ENCODE results near the gene ST6GALNAC5. TPM values are rescaled to one million over a fixed set of nuclear protein-coding genes. Genes with fewer than 3 reads are reported as not detected.

ST6GALNAC5 gene
- total RNA-seq, 1 experiment from 2014 or later: 0.24 TPM

GRCh38 chr1:77068013-77068412, 200.7 kb downstream of the ST6GALNAC5 start:
- ChIA-PET POLR2A (ENCODE audit: unreplicated experiment) (no interaction called here), CTCF (no interaction called here)
- no peaks in the 10 kb centered on the region for H3K79me2 ChIP-seq (ENCODE audit: low read depth)
- H2AFZ ChIP-seq: no peak overlapping the region
- no peak overlapping the region for H3K4me3 ChIP-seq
- BruUV-seq (replicated peaks): no TSS peak
- intact Hi-C loops (cut with micrococcal nuclease; ENCODE audit: unreplicated experiment): no loop called here
- H3K9me3 ChIP-seq (ENCODE audit: insufficient read depth, low read depth): no peaks in the 10 kb centered on the region
- peaks cover 5% of the 10 kb centered on the region; the same call in 1 of the 2 replicates for H3K9me2 ChIP-seq (ENCODE audit: insufficient read depth)
- no peaks in the 10 kb centered on the region for H4K20me1 ChIP-seq (ENCODE audit: insufficient read depth)
- peaks cover 8% of the 10 kb centered on the region; the same call in 1 of the 2 replicates for H3K4me1 ChIP-seq (replicated peaks; ENCODE audit: insufficient read depth)
- no peaks in the 10 kb centered on the region for H3K36me3 ChIP-seq (ENCODE audit: low read depth)
- peak; percentile 49 to 77 for DNase-seq
- H3K27ac ChIP-seq: peak overlapping the region; percentile 20; the same call in 1 of the 2 replicates
- no peaks in the 10 kb centered on the region for H3K27me3 ChIP-seq (ENCODE audit: insufficient read depth, low read depth)
- H3F3A ChIP-seq (ENCODE audit: insufficient read depth, low read depth): no peaks in the 10 kb centered on the region
- no peak overlapping the region for H3K4me2 ChIP-seq
- no peak for TF ChIP-seq EZH2 (IDR thresholded peaks at IDR 0.05; ENCODE audit: low read depth)
- TF ChIP-seq CTCF (conservative IDR thresholded peaks at IDR 0.05): no peak

GRCh38 chr1:77076759-77077158, 209.5 kb downstream of the ST6GALNAC5 start:
- Histone ChIP-seq H3K27me3 (ENCODE audit: insufficient read depth, low read depth) (no peaks in the 10 kb centered on the region), H3K4me3 (no peak overlapping the region), H3K4me1 (replicated peaks; ENCODE audit: insufficient read depth) (no peaks in the 10 kb centered on the region), H3K9me2 (ENCODE audit: insufficient read depth) (no peaks in the 10 kb centered on the region), H3K36me3 (ENCODE audit: low read depth) (no peaks in the 10 kb centered on the region), H3K4me2 (no peak overlapping the region), H3K27ac (no peak overlapping the region), H2AFZ (no peak overlapping the region), H3K9me3 (ENCODE audit: insufficient read depth, low read depth) (0 out of 2 replicates have a peak, but pooled peaks cover 5% of the 10 kb centered on the region), H3F3A (ENCODE audit: insufficient read depth, low read depth) (no peaks in the 10 kb centered on the region), H4K20me1 (ENCODE audit: insufficient read depth) (no peaks in the 10 kb centered on the region), H3K79me2 (ENCODE audit: low read depth) (no peaks in the 10 kb centered on the region)
- DNase-seq: no peak
- ChIA-PET CTCF (no interaction called here), POLR2A (ENCODE audit: unreplicated experiment) (no interaction called here)
- no TSS peak for BruUV-seq (replicated peaks)
- intact Hi-C loops (cut with micrococcal nuclease; ENCODE audit: unreplicated experiment): no loop called here
- TF ChIP-seq CTCF (conservative IDR thresholded peaks at IDR 0.05): no peak

- Histone ChIP-seq H3K9me3 (ENCODE audit: insufficient read depth, low read depth) (no peaks in the 10 kb centered on the region), H3K9me2 (ENCODE audit: insufficient read depth) (no peaks in the 10 kb centered on the region), H3K36me3 (ENCODE audit: low read depth) (no peaks in the 10 kb centered on the region), H3K27me3 (ENCODE audit: insufficient read depth, low read depth) (no peaks in the 10 kb centered on the region), H3K4me2 (no peak overlapping the region), H3K4me1 (replicated peaks; ENCODE audit: insufficient read depth) (no peaks in the 10 kb centered on the region), H4K20me1 (ENCODE audit: insufficient read depth) (no peaks in the 10 kb centered on the region), H2AFZ (no peak overlapping the region), H3K4me3 (no peak overlapping the region), H3K79me2 (ENCODE audit: low read depth) (no peaks in the 10 kb centered on the region), H3K27ac (no peak overlapping the region), H3F3A (ENCODE audit: insufficient read depth, low read depth) (no peaks in the 10 kb centered on the region)
- BruUV-seq (replicated peaks): no TSS peak
- intact Hi-C loops (cut with micrococcal nuclease; ENCODE audit: unreplicated experiment): no loop called here
- TF ChIP-seq EZH2 (IDR thresholded peaks at IDR 0.05; ENCODE audit: low read depth) (no peak), CTCF (conservative IDR thresholded peaks at IDR 0.05) (no peak)
- CTCF ChIA-PET: no interaction called here
- DNase-seq: no peak
- POLR2A ChIA-PET (ENCODE audit: unreplicated experiment): interaction anchor here (0.7 kb wide), 1 partner anchor 26 kb away, joined by 3 read pairs; no protein-coding TSS in a partner anchor
These were observed 214.6 kb downstream of the ST6GALNAC5 start for GRCh38 chr1:77081834-77082233.
